ENCODE data around the gene HIF3A.

GRCh38 chr19:46350758-46351159 lies 53.9 kb downstream of the HIF3A start:
- TF ChIP-seq, protein P1, sequence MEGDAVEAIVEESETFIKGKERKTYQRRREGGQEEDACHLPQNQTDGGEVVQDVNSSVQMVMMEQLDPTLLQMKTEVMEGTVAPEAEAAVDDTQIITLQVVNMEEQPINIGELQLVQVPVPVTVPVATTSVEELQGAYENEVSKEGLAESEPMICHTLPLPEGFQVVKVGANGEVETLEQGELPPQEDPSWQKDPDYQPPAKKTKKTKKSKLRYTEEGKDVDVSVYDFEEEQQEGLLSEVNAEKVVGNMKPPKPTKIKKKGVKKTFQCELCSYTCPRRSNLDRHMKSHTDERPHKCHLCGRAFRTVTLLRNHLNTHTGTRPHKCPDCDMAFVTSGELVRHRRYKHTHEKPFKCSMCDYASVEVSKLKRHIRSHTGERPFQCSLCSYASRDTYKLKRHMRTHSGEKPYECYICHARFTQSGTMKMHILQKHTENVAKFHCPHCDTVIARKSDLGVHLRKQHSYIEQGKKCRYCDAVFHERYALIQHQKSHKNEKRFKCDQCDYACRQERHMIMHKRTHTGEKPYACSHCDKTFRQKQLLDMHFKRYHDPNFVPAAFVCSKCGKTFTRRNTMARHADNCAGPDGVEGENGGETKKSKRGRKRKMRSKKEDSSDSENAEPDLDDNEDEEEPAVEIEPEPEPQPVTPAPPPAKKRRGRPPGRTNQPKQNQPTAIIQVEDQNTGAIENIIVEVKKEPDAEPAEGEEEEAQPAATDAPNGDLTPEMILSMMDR (conservative IDR thresholded peaks at IDR 0.05; ENCODE audit: low read length) = no peak
- TF ChIP-seq EZH2phosphoT487 (IDR thresholded peaks at IDR 0.05; ENCODE audit: borderline replicate concordance) = no peak
